VCaP (cell line): ENCODE data around the gene RETSAT.

Source experiments
- H3K27ac ChIP-seq: fragments of 450-650 bp; 2 replicates; pipeline ENCODE4 v1.5.1; 2017
- CTCF ChIP-seq: fragments of 450-650 bp; conservative IDR thresholded peaks from 2 replicates; pipeline ENCODE4 v1.5.1; 2017; ENCODE audit warnings: mild to moderate bottlenecking, moderate library complexity

The RETSAT gene

GRCh38 chr2:85398426-85399182, 44.3 kb upstream of the RETSAT start:
- H3K27ac ChIP-seq = peak overlapping the region; percentile 99
- no peak for TF ChIP-seq CTCF

GRCh38 chr2:85397925-85398331, 43.6 kb upstream of the RETSAT start:
- no peak for TF ChIP-seq CTCF
- H3K27ac ChIP-seq = peak overlapping the region; percentile 99

- peak overlapping the region; percentile 99 for H3K27ac ChIP-seq
- TF ChIP-seq CTCF = no peak
Measured at GRCh38 chr2:85396531-85397470, 42.5 kb upstream of the RETSAT start.

GRCh38 chr2:85395912-85396475, 41.7 kb upstream of the RETSAT start:
- TF ChIP-seq CTCF = no peak
- peak overlapping the region; percentile 99 for H3K27ac ChIP-seq

DNA sequence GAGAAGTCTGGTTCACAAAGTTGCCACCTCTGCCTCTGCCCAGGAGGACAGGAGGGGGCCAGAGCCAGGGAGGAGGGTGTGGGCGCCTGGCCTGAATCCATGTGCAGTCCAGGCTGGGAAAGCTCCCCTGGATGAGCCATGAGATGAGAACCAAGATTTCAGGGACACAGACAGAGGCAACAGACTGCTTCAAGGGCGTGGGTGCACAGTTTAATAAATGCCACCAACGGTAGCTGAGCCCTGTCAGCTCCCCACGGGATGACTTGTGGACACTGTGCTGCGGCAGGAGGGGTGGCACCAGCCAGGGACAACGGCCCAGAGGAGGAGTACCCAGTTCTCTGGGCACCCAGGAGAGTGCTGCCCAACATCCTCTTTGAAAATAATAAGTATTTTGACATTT, 40.6 kb upstream of the RETSAT start:
- TF ChIP-seq CTCF = no peak
- peak overlapping the region; percentile 99 for H3K27ac ChIP-seq

DNA sequence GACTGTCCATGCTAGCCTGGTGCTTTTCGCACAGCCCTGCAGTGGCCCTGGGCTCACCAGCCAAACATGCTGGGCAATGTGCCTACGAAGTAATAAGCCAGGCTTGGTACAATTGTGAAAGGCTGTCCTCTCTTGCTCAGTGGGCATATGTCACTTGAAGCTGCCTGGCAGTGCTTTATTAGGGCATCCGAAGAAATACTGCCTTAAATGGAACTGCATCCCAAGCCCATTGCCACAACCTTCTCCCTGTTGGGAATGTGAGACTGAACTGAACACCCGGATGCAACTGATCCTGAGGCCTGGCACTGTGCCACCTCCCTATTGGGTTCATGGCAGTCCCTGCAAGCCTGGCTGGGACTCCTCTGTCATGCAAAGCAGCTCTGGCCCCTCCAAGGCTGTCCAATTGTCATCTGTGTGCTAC, 39.9 kb upstream of the RETSAT start:
- no peak for TF ChIP-seq CTCF
- peak overlapping the region; percentile 99 for H3K27ac ChIP-seq

DNA sequence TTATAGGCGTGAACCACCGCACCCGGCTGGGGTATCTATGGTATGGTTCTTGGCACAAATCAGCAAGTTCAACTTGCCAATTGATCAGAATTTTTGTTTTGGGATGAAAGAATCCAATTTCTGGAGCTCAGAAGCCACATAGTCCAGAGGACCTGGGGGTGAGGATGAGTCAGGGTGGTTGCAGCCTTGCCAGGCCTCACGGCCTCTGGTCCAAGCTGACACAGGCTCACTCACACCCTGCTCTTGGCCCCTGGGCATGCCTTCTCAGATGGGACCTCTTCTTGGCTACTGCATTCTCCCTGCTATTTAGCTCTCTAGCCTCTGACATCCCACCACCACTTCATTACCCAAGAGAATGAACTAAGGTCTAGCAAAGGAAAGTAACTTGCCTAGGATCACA, 39.5 kb upstream of the RETSAT start:
- no peak for TF ChIP-seq CTCF
- H3K27ac ChIP-seq = peak overlapping the region; percentile 99
